Epithelial cell of esophagus (primary cell): Measurements from ENCODE around the gene TMEM204.

Experiments
- DNase-seq: peaks from one replicate; pipeline ENCODE4 v3.0.0; 2010; ENCODE audit warnings: low read depth
- H3K4me3 ChIP-seq: 2 replicates; pipeline ENCODE4 v1.5.1; 2011; ENCODE audit warnings: mild to moderate bottlenecking, low read length, control low read depth
- TF ChIP-seq, protein P1 (sequence below): IDR thresholded peaks from 2 replicates; pipeline ENCODE4 v1.5.1; 2011; ENCODE audit warnings: low read depth, mild to moderate bottlenecking, low read length, control low read depth, inconsistent platforms; ENCODE audit not compliant: insufficient read depth; ENCODE audit errors: missing control alignments

TMEM204 gene

DNA sequence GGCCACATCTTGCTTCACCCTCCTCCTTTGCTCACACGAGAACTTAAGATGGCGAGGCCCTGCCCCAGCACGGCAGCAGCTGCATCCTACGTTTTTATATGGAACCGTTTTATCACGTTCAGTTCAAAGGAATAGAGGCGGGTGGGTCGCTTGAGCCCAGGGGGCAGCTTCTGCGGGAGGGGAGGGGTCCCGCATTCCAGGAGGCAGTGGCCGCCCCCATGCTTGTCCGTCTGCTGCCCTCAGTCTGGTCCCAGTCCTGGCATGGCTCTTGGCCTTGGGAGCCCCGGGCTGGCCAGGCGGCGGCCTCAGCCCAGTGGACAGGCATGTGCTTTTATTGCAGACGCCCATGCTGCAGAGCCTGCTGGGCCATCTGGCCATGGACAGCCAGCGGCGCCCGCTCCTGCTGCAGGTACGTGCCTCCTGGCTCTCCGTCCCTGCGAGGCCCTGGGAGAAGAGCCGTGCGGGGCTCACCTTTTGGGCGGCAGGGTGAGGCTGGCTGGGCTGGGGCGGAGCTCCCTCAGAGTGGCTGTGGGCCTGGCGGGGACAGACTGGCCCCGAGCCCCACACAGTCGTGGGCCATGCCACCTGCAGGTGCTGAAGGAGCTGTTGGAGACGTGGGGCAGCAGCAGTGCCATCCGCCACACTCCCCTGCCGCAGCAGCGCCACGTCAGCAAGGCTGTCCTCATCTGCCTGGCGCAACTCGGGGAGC lies 33.6 kb upstream of the TMEM204 start:
- TF ChIP-seq, protein P1, sequence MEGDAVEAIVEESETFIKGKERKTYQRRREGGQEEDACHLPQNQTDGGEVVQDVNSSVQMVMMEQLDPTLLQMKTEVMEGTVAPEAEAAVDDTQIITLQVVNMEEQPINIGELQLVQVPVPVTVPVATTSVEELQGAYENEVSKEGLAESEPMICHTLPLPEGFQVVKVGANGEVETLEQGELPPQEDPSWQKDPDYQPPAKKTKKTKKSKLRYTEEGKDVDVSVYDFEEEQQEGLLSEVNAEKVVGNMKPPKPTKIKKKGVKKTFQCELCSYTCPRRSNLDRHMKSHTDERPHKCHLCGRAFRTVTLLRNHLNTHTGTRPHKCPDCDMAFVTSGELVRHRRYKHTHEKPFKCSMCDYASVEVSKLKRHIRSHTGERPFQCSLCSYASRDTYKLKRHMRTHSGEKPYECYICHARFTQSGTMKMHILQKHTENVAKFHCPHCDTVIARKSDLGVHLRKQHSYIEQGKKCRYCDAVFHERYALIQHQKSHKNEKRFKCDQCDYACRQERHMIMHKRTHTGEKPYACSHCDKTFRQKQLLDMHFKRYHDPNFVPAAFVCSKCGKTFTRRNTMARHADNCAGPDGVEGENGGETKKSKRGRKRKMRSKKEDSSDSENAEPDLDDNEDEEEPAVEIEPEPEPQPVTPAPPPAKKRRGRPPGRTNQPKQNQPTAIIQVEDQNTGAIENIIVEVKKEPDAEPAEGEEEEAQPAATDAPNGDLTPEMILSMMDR = no peak
- H3K4me3 ChIP-seq = no peak overlapping the region
- DNase-seq = no peak

DNA sequence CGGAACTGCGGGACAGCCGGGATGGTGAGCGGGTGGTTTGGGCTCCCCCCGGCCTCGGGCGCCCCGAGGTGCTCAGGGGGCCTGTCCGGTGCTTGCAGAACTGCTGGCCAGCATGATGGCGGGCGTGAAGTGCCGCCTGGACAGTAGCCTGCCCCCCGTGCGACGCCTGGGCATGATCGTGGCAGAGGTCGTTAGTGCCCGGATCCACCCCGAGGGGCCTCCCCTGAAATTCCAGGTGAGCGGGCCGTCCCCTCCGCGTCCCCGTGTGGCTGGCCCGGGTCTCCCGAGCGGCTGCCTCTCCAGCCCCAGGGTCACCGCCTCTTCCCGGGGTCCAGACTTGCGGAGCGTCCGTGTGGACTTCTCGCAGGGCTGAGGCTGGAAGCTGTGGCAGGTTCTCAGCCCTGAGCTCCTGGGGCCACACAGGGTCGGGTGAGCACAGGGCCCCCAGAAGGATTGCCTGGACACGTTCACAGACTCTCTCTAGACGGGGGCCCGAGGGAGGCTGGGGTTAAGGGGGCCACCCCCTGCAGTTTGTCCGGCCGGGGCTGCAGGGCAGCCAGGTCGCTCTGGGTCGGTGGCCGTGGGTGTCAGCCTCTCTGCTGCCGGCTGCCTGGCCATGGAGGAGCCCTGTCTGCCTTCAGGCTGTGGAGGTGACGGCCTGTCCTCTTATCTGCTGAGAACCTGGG lies 32.9 kb upstream of the TMEM204 start:
- H3K4me3 ChIP-seq = no peak overlapping the region
- DNase-seq = no peak
- TF ChIP-seq, protein P1 = no peak

DNA sequence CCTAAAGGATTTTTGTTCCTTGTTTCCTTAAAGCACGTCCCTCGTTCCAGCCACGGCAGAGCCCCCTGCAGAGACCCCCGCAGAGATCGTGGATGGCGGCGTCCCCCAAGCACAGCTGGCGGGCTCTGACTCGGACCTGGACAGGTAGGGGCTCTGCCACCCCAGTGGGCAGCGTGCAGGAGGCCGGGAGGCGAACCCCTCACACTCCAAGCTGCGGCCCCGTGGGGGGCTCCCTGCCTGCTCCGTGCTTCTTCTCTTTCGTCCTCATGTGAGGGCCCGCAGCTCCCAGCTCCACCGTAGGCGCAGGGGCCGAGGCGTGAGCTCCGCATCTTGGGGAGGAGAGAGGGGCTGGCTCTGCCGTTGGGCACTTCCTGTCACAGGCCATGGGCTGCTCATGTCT lies 31.8 kb upstream of the TMEM204 start:
- TF ChIP-seq, protein P1 = no peak

DNA sequence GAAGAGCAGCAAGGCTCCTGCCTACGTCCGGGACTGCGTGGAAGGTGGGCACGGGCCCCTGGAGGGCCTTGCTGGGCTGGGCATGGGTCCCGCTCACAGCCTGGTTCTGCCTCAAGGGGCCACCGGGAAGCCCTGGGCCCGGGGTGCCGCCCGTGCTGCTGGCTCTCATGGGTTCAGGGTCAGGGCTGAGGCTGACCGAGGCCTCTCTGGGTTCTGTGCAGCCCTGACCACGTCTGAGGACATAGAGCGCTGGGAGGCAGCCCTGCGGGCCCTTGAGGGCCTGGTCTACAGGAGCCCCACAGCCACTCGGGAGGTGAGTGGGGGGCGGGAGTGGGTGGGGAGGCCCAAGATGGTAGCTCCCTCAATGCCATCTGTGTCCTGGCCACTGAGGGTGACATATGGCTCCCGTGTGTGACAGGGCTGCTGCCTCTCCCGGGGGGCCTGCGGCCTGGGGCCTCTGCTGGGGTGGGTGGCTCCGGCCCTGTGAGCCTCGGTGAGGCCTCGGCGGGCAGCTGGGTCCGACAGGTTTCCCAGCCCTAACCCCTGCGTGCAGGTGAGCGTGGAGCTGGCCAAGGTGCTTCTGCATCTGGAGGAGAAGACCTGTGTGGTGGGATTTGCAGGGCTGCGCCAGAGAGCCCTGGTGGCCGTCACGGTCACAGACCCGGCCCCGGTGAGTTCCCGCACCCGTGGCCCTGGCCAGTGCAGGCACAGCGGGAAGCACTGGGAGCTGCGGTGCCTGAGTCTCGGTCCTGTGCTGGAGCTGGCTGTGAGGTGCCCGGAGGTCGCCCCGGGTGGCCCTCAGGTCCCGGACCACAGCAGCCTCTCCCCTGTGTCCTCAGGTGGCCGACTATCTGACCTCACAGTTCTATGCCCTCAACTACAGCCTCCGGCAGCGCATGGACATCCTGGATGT lies 31.1 kb upstream of the TMEM204 start:
- H3K4me3 ChIP-seq = no peak overlapping the region
- DNase-seq = no peak
- TF ChIP-seq, protein P1 = no peak

More for the DNA sequence above, 31.8 kb upstream of the TMEM204 start:
- DNase-seq = no peak
- no peak overlapping the region for H3K4me3 ChIP-seq

DNA sequence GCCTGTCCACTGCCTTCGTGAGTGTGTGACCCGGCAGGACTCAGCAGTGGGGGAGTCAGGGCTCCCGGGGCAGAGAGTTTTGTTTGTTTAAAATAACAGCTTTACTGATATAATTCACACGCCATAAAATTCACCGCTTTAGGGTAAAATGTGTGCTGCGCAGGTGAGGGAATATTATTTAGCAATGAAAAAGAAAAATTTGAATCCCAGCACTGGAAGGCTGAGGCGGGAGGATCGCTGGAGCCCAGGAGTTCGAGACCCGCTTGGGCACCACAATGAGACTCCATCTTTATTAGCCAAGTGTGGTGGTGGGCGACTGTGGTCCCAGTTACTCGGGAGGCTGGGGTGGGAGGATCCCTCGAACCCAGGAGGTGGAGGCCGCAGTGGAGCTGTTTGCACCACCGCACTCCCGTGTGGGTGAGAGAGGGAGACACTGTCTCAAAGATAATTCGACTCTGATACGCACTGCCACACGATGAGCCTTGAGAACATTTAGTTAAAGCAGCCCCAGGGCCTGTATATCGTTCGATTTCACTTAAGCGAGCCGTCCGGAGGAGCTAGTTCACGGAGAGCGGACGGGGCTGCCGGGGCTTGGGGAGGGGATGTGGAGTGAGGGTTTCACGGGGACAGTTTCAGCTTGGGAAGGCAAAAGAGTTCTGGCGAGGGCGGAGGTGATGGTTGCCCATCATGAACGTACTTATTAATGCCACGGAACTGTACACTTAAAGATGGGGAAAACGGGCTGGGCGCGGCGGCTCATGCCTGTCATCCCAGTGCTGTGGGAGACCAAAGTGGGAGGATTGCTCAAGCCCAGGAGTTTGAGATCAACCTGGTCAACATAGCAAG lies 30.1 kb upstream of the TMEM204 start:
- DNase-seq = no peak
- TF ChIP-seq, protein P1 = no peak
- H3K4me3 ChIP-seq = no peak overlapping the region

DNA sequence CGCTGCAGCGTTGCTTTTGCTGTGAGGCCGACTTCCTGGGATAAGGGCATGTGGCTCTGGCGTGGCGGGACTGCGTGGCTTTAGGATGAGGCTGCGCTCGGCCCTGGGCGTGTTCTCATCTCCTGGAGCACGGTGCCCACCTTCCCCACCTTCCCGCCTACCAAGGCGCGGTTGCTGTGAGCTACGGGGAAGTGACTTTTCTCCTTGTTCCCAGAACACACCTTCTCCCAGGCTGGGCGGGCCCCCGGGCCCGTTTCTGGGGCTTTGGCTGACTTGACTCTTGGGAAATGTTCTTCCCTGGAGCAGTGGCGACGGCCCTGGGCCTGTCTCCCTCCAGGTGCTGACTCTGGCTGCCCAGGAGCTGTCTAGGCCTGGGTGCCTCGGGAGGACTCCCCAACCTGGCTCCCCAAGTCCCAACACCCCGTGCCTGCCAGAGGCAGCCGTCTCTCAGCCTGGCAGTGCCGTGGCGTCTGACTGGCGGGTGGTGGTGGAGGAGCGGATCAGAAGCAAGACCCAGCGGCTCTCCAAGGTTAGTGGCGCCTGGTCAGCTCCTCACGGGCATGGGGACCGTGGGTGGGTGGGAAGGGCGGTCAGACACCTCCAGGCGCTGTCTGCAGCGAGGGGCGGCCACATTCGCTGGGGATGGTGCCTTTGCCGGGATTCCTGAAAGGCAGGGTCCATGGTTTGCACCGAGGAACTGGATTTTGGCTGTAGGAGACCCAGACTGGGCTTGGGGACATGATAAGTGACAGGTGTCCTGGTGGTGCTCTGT lies 28.2 kb upstream of the TMEM204 start:
- H3K4me3 ChIP-seq = no peak overlapping the region
- DNase-seq = no peak
- TF ChIP-seq, protein P1 = no peak
